ENCODE measurements around the gene RGS17.

RGS17 gene

GRCh38 chr6:153043719-153044118 lies 87.4 kb downstream of the RGS17 start:
- Histone ChIP-seq H3K27ac (ENCODE audit: extremely low read depth, low read depth, low read length) (no peak overlapping the region), H3K9me3 (ENCODE audit: control insufficient read depth, insufficient read depth, low read depth, low read length) (no peaks in the 10 kb centered on the region), H3K4me3 (ENCODE audit: low read depth, low read length) (no peak overlapping the region), H3K36me3 (ENCODE audit: control insufficient read depth in 2 of 2, insufficient read depth in 1 of 2, low read length in 2 of 2) (peaks cover 0 to 23% of the 10 kb centered on the region in 2 experiments; a peak in 1 of 3 replicates), H3K4me1 (ENCODE audit: control insufficient read depth, insufficient read depth, low read length) (no peaks in the 10 kb centered on the region)
- no peak for TF ChIP-seq ZNF555 (tag by site-specific recombination; conservative IDR thresholded peaks at IDR 0.05)
- TF ChIP-seq ZNF146 (tag by site-specific recombination; IDR thresholded peaks at IDR 0.05) = no peak
- peak; percentile 77 for TF ChIP-seq SCRT2 (tag by site-specific recombination; IDR thresholded peaks at IDR 0.05)
- no peak for TF ChIP-seq ZNF645 (tag by site-specific recombination; IDR thresholded peaks at IDR 0.05)
- TF ChIP-seq, protein P1, sequence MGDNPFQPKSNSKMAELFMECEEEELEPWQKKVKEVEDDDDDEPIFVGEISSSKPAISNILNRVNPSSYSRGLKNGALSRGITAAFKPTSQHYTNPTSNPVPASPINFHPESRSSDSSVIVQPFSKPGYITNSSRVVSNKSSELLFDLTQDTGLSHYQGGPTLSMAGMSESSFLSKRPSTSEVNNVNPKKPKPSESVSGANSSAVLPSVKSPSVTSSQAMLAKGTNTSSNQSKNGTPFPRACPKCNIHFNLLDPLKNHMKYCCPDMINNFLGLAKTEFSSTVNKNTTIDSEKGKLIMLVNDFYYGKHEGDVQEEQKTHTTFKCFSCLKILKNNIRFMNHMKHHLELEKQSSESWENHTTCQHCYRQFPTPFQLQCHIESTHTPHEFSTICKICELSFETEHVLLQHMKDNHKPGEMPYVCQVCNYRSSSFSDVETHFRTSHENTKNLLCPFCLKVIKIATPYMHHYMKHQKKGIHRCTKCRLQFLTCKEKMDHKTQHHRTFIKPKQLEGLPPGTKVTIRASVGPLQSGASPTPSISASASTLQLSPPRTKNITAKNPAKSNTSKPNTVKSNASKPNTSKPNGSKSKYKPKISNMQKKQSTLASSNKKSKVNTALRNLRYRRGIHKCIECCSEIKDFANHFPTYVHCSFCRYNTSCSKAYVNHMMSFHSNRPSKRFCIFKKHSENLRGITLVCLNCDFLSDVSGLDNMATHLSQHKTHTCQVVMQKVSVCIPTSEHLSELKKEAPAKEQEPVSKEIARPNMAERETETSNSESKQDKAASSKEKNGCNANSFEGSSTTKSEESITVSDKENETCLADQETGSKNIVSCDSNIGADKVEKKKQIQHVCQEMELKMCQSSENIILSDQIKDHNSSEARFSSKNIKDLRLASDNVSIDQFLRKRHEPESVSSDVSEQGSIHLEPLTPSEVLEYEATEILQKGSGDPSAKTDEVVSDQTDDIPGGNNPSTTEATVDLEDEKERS (tag by site-specific recombination; IDR thresholded peaks at IDR 0.05) = no peak
- ChIA-PET CTCF (interaction anchor here (0.6 kb wide), 2 partner anchors 19 to 64 kb away, joined by 3 read pairs; no protein-coding TSS in a partner anchor), POLR2A (no interaction called here)

- H3K4me1 ChIP-seq (ENCODE audit: control insufficient read depth, insufficient read depth, low read length) = no peaks in the 10 kb centered on the region
- H3K4me3 ChIP-seq (ENCODE audit: low read depth, low read length) = no peak overlapping the region
- no peaks in the 10 kb centered on the region for H3K9me3 ChIP-seq (ENCODE audit: control insufficient read depth, insufficient read depth, low read depth, low read length)
- CTCF ChIA-PET = interaction anchor here (0.5 to 1.1 kb wide), 2 partner anchors 22 to 1116 kb away, joined by 3 to 4 read pairs; no protein-coding TSS in a partner anchor
- no peak overlapping the region for H3K27ac ChIP-seq (ENCODE audit: extremely low read depth, low read depth, low read length)
- POLR2A ChIA-PET = no interaction called here
- peaks cover 0 to 27% of the 10 kb centered on the region in 2 experiments; a peak in 1 of 3 replicates for H3K36me3 ChIP-seq (ENCODE audit: control insufficient read depth in 2 of 2, insufficient read depth in 1 of 2, low read length in 2 of 2)
- TF ChIP-seq ZBTB8A (tag by site-specific recombination; IDR thresholded peaks at IDR 0.05) = no peak
- TF ChIP-seq ZBTB26 (tag by site-specific recombination; optimal IDR thresholded peaks at IDR 0.05) = no peak
- no peak for TF ChIP-seq ZNF266 (tag by site-specific recombination; IDR thresholded peaks at IDR 0.05; ENCODE audit: low read depth)
- TF ChIP-seq ZNF768 (tag by site-specific recombination; IDR thresholded peaks at IDR 0.05) = no peak
- no peak for TF ChIP-seq ZNF155 (tag by site-specific recombination; IDR thresholded peaks at IDR 0.05)
- no peak for TF ChIP-seq MEIS1 (CRISPR knock-in tag; IDR thresholded peaks at IDR 0.05; ENCODE audit: borderline replicate concordance)
- TF ChIP-seq ZNF514 (tag by site-specific recombination; IDR thresholded peaks at IDR 0.05) = no peak
- TF ChIP-seq, protein P2, sequence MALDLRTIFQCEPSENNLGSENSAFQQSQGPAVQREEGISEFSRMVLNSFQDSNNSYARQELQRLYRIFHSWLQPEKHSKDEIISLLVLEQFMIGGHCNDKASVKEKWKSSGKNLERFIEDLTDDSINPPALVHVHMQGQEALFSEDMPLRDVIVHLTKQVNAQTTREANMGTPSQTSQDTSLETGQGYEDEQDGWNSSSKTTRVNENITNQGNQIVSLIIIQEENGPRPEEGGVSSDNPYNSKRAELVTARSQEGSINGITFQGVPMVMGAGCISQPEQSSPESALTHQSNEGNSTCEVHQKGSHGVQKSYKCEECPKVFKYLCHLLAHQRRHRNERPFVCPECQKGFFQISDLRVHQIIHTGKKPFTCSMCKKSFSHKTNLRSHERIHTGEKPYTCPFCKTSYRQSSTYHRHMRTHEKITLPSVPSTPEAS (tag by site-specific recombination; IDR thresholded peaks at IDR 0.05) = no peak
These were observed 92.6 kb downstream of the RGS17 start for GRCh38 chr6:153038378-153039057.

DNA sequence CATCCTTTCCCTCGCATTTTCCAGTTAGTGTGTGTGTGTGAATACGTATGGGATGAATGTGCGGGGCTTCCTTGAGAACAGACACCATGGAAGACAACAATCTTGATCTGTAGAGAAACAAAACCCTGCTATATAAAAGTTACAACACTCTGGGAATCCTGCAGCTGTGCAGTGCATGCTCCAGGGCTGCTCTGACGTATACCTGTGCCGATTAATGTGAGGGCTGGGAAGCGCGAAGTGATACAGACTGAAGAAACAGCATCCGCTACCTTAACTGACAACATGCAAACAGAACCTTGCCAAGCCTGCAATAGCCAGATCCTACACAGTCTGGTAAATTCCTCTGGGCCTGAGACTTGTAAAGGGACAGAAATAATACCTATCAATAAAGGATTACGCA lies 96.9 kb downstream of the RGS17 start:
- Histone ChIP-seq H3K36me3 (ENCODE audit: control insufficient read depth in 2 of 2, insufficient read depth in 1 of 2, low read length in 2 of 2) (peaks cover 0 to 7% of the 10 kb centered on the region in 2 experiments; a peak in 1 of 3 replicates), H3K4me3 (ENCODE audit: low read depth, low read length) (no peak overlapping the region), H3K9me3 (ENCODE audit: control insufficient read depth, insufficient read depth, low read depth, low read length) (no peaks in the 10 kb centered on the region), H3K27ac (ENCODE audit: extremely low read depth, low read depth, low read length) (no peak overlapping the region), H3K4me1 (ENCODE audit: control insufficient read depth, insufficient read depth, low read length) (peaks cover 8% of the 10 kb centered on the region; the same call in 1 of the 2 replicates)
- ChIA-PET POLR2A (no interaction called here), CTCF (interaction anchor here (0.5 to 3.9 kb wide), 6 partner anchors 7 to 541 kb away, joined by 5 to 18 read pairs (median 7); no protein-coding TSS in a partner anchor)
- TF ChIP-seq, protein P2 (tag by site-specific recombination; IDR thresholded peaks at IDR 0.05) = no peak
- no peak for TF ChIP-seq ZBTB10 (tag by site-specific recombination; IDR thresholded peaks at IDR 0.05)
- TF ChIP-seq, protein P3, sequence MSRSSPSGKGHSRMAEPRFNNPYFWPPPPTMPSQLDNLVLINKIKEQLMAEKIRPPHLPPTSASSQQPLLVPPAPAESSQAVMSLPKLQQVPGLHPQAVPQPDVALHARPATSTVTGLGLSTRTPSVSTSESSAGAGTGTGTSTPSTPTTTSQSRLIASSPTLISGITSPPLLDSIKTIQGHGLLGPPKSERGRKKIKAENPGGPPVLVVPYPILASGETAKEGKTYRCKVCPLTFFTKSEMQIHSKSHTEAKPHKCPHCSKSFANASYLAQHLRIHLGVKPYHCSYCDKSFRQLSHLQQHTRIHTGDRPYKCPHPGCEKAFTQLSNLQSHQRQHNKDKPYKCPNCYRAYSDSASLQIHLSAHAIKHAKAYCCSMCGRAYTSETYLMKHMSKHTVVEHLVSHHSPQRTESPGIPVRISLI (tag by site-specific recombination; IDR thresholded peaks at IDR 0.05) = no peak
